Lung microvascular endothelial cell (primary cell): ENCODE data around the gene SNX9. TPM values are rescaled to one million over a fixed set of nuclear protein-coding genes. Genes with fewer than 3 reads are reported as not detected.
"Not testable (repeated sequence)": the region's sequence is repeated elsewhere in the genome, so short reads cannot be mapped to it uniquely, and the experiment has no call there.

Experiments
- DNase-seq, 2 donors: peaks; one replicate each; pipeline versions ENCODE4 v3.0.0 to v3.0.0-alpha.2; 2010; ENCODE audit warnings: low read depth in 2 of 2
- total RNA-seq: library from RNA; depleted of rRNA; stranded (reverse); fragments of >200 nt; gene quantifications from 2 replicates; pipeline ENCODE4 v1.2.1, GENCODE V29; 2014

The SNX9 gene
- total RNA-seq, 1 donor from 2014 or later = 50.8 TPM

DNA sequence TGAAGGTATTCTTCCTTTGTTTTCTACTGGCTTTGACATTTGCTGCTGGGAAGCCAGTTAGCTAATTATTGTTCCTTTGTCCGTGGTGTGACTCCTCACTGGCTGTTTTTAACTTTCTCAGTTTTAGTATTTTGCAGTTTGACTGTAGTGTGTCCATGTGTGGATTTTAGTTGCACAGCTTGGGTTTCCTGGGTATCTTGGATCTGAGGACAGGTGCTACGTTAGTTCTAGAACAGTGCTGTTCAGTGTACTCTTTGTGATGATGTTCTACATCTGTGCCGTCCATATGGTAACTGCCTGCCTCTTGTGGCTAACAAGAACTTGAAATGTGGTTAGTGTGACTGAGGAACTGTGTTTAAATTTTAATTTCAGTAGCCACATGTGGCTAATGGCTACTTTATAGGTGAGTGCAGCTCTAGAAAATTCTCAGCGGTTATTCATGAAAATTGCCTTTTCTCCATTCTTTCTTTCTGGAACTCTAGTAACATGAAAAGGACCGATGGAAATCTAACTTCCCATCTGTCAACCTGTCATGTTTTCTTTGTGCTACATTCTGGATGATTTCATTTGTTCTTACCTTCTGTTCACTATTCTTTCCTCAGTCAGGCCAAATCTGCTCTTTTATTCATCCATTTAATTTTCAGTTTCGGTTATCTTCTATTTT, 7.4 kb downstream of the SNX9 start:
- DNase-seq = no peak

- DNase-seq = no peak
These were observed 7.9 kb downstream of the SNX9 start for GRCh38 chr6:157831018-157831369.

GRCh38 chr6:157831424-157832249, 8.6 kb downstream of the SNX9 start:
- DNase-seq = peak in 1 of 2 donors; percentile 23

DNA sequence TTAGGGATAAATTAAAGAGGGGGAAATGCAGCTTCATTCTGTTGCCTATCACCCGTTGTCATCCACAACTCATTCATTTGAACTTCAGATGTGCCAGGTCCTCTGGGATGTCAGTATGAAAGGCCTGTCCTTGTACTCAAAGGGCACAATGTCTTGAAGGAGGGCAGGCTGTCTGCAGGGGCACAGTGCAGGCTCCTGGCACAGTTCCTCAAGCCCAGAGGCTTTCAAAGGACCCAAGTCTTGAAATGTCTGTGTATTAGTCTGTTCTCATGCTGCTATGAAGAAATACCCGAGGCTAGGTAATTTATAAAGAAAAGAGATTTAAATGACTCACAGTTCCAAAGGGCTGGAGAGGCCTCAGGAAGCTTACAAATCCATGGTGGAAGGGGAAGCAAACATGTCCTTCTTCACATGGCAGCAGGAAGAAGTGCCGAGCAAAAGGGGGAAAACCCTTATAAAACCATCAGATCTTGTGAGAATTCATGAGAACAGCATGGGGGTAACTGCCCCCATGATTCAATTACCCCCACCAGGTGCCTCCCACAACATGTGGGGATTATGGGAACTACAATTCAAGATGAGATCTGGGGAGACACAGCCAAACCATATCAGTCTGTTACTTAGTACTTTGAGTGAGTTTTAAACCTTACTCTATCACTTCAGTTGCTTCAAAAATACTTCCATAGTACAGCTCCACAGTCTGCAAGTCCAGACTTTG, 9.4 kb downstream of the SNX9 start:
- DNase-seq = peak in 1 of 2 donors; percentile 22

DNA sequence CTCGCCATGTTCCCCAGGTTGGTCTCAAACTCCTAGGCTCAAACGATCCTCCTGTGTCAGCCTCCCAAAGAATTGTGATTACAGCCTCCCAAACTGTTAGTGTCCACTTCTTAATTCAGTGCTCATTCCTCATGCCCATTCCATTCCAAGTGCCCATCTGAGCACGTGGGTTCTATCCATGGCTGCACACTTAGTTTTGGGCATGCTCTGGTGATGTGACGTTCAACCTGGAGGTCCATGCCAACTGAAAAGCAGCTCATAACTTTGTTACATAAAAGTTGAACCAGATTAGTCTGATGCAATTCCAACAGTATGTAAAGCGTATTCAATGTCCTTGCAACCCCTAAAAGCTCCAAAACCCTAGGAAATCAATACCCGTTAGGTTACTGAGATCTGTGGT, 11.5 kb downstream of the SNX9 start:
- DNase-seq = no peak

DNA sequence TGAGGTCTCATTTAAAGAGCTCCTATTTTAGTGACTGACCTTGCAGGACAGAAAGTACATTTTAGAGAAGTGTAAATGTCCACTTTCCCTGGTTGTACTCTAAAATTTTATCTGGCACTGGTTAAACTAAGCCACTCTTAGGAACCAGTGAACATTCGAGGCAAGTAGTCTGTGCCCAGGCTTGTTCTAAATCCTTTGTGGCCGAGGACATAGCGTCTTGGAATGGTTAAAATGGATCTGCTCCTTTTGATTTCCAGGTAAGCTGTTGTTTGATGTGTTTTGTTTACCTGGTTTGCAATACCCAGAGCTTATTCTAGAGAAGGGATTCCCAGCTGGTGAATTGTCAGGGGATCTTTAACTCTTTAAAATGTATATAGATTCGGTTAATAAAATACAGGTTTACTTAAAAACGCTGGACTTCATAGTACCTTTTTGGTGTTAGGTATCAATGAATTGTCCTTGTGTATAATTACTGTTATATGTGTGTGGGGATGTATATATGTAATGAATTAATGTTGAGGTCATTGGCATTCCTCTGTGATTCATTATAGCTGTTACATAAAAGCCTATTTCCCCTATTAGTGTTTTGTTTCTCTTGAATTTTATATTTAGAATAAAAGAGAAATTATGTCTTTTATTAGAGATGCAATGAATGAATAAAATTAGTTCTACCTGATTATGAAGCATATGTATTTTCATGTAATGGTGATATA, 15.8 kb downstream of the SNX9 start:
- DNase-seq = no peak

- no peak for DNase-seq
These were observed 16.6 kb downstream of the SNX9 start for GRCh38 chr6:157839606-157840005.

GRCh38 chr6:157840261-157840660, 17.2 kb downstream of the SNX9 start:
- DNase-seq = no peak

DNA sequence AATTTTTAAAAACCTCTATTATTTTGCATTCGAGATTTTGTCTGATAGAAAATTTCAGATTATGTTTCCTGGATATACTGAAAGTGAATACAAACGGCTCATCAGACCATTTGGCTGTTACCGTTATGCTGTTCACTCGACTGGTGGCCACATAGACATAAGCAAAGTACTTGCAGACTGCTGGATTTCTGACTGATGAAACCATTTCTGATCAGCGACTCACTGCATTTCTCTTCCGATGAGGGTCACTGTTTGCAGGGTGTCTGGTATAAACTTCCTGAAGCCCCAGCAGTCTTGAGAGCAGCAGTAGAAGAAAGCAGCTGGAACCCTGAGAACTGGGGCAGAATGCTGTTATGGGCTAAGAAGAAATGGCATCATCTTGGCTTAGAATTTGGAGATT, 17.7 kb downstream of the SNX9 start:
- peak; percentile 44 to 75 for DNase-seq

GRCh38 chr6:157841211-157841840, 18.3 kb downstream of the SNX9 start:
- peak in 1 of 2 donors; percentile 30 for DNase-seq

- DNase-seq = no peak
These were observed 19.2 kb downstream of the SNX9 start for GRCh38 chr6:157842212-157842611.

DNA sequence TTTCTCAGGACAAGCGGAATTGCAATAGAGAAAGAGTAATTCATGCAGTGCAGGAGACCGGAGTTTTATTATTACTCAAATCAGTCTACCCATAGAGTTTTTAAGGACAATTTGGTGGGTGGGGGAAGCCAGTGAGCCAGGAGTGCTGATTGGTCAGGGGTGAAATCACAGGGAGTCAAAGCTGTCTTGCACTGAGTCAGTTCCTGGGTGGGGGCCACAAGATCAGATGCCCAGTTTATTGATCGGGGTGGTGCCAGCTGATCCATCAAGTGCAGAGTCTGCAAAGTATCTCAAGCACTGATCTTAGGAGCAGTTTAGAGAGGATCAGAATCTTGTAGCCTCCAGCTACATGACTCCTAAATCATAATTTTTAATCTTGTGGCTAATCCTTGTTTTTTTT, 21.1 kb downstream of the SNX9 start:
- not testable (repeated sequence) for DNase-seq

DNA sequence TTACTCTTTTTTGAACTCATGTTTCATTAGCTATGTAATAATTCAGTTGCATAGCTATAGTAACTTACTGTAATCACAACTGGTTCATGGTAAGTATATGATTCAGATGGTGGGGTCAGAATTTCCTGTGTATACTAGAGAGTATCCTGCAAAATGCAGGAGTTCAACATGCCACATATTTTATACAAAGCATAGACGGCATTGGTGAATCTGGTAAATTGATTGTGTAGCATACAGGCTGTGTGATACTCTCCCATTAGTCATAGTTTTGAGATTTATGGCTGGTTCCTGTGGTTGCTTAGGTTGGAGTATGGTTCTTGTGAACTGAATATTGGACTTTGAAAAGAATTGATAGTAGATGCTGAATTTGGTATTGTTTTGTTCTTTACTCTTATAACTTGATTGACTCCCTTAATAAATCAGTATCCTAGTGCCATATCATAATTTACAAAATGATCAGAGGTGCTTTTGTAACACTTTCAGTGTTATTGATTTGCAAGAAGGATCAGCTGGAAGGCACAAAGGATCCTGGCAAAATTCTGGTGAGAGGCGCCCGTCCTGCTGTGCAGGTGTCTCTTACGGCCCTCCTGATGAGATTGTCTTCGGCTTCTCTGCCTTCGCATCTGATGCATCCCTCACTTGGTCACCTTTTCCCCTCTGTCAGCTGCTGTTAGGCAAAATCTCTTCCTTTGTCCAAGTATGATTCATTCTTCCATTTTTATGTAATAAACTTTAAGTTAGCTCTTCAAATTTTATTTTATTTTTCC, 22.6 kb downstream of the SNX9 start:
- peak in 1 of 2 donors; percentile 47 for DNase-seq

DNA sequence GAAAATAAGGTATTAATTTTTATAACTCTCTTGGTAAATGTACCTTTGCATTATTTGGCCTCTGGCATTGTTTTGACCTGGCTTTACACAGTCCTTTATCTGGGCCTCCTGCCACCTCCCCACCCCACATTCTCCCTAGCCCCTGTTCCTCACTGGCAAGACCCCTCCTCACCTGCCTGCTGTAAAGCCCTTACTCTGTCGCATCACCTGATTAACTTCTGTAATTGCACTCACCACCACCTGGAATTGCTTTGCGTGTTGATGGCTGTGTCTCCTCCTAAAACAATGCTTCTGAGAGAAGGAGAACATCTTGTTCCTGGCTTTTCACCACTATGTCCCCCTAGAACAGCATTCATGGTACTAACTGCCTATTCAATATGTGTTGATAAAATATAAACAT, 24.8 kb downstream of the SNX9 start:
- DNase-seq = no peak

- no peak for DNase-seq
These were observed 25.6 kb downstream of the SNX9 start for GRCh38 chr6:157848693-157849092.

DNA sequence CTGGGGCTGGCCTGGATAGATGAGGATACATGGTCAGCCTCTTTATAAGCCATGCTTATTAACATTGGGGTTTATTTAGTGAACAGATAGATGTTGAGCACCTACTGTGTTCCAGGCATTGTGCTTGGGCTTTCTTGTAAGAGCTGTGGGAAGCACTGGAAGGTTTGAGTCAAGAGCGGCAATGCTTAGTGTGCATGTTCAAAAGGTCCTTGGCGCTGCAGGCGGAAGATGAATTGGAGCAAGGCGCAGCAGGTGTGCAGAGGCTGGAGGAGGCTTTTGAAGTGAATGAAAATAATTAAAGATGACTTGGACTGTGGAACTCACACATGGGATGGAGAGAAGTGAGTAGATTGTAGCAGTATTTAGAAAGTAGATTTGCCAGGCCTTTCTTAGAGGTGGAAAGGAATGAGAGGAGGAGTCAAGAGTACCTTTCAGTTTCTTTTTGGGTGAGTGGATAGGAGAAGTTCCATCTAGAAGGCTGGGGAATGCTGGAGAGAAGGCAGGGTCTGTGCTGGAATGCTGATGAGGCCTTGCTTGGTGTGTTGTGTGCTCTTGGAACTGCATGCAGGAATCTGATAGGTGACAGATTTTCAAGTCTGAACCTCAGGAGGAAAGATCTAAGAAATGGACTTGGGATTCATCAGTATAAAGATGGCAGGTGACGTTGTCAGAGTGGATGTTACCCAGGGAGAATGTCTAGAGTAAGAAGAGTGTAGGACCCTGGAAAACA, 26.4 kb downstream of the SNX9 start:
- no peak for DNase-seq

DNA sequence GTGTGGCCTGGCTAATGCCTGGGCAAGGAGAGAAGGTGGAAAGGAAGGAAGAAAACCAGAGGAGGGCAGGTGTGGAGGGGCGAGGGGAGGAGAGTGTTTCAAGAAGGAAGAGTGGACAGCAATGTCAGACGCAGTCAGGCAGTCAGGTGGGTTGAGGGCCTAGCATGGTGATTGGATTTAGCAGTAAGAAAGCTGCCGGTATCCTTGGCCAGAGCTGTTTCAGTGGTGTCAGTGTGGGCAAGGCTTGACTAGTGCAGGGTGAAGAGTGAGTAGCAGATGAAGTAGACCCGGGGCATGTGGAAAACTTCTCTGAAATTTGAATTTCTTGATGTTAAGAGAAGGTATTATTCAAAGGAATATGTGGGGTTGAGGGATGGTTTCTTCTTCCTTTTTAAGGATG, 27.0 kb downstream of the SNX9 start:
- DNase-seq = no peak

- peak; percentile 36 to 47 for DNase-seq
These were observed 30.2 kb downstream of the SNX9 start for GRCh38 chr6:157853018-157853805.

GRCh38 chr6:157853902-157854502, 31.0 kb downstream of the SNX9 start:
- DNase-seq = no peak
